Measurements from ENCODE around the gene REV3L.

Gene REV3L

DNA sequence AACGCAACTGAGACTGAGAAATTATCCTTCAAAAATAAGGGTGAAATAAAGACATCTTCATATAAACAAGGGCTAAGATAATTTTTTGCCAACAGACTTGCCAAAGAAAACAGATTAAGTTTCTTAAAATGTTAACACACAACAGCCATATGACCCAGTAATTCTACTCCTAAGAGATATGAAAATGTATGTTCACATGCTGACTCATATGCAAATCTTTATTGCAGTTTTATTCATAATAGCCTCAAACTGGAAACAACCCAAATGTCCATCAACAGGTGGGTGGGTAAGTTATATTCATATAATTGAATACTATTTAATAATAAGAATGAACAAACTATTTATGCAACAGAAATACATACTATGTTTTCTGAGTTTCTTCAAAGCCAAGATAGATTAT is 140.1 kb downstream of the REV3L start:
- Histone ChIP-seq H4K20me1 (ENCODE audit: low read depth, low read length) (no peaks in the 10 kb centered on the region), H3K9me2 (replicated peaks; ENCODE audit: insufficient read depth, low read length) (no peaks in the 10 kb centered on the region), H3K27ac (ENCODE audit: low read depth, low read length) (no peak overlapping the region), H3K36me3 (ENCODE audit: low read length) (peaks cover under 1% of the 10 kb centered on the region), H3K9me3 (ENCODE audit: insufficient read depth, low read length) (no peaks in the 10 kb centered on the region), H3K4me3 (ENCODE audit: insufficient read depth, low read length, poor library complexity, severe bottlenecking) (no peak overlapping the region), H3K9ac (ENCODE audit: low read length) (no peak overlapping the region), H3F3A (ENCODE audit: insufficient read depth) (no peaks in the 10 kb centered on the region), H3K79me2 (ENCODE audit: insufficient read depth, low read length) (no peaks in the 10 kb centered on the region), H3K27me3 (ENCODE audit: low read length) (no peaks in the 10 kb centered on the region), H2AFZ (ENCODE audit: low read depth, low read length, severe bottlenecking) (no peak overlapping the region), H3K4me2 (ENCODE audit: low read depth, low read length, poor library complexity, severe bottlenecking) (no peak overlapping the region)
- TF ChIP-seq, protein P1, sequence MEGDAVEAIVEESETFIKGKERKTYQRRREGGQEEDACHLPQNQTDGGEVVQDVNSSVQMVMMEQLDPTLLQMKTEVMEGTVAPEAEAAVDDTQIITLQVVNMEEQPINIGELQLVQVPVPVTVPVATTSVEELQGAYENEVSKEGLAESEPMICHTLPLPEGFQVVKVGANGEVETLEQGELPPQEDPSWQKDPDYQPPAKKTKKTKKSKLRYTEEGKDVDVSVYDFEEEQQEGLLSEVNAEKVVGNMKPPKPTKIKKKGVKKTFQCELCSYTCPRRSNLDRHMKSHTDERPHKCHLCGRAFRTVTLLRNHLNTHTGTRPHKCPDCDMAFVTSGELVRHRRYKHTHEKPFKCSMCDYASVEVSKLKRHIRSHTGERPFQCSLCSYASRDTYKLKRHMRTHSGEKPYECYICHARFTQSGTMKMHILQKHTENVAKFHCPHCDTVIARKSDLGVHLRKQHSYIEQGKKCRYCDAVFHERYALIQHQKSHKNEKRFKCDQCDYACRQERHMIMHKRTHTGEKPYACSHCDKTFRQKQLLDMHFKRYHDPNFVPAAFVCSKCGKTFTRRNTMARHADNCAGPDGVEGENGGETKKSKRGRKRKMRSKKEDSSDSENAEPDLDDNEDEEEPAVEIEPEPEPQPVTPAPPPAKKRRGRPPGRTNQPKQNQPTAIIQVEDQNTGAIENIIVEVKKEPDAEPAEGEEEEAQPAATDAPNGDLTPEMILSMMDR (IDR thresholded peaks at IDR 0.05; ENCODE audit: insufficient read depth, low read length, poor library complexity, severe bottlenecking): no peak
- no peak for TF ChIP-seq EZH2phosphoT487 (conservative IDR thresholded peaks at IDR 0.05; ENCODE audit: low read length)

GRCh38 chr6:111339294-111339693 is 143.7 kb downstream of the REV3L start:
- Histone ChIP-seq H3F3A (ENCODE audit: insufficient read depth) (no peaks in the 10 kb centered on the region), H3K9me2 (replicated peaks; ENCODE audit: insufficient read depth, low read length) (no peaks in the 10 kb centered on the region), H3K4me3 (ENCODE audit: insufficient read depth, low read length, poor library complexity, severe bottlenecking) (no peak overlapping the region), H3K27ac (ENCODE audit: low read depth, low read length) (no peak overlapping the region), H3K4me2 (ENCODE audit: low read depth, low read length, poor library complexity, severe bottlenecking) (no peak overlapping the region), H3K9me3 (ENCODE audit: insufficient read depth, low read length) (no peaks in the 10 kb centered on the region), H3K79me2 (ENCODE audit: insufficient read depth, low read length) (no peaks in the 10 kb centered on the region), H3K9ac (ENCODE audit: low read length) (no peak overlapping the region), H3K36me3 (ENCODE audit: low read length) (peaks cover 24% of the 10 kb centered on the region), H2AFZ (ENCODE audit: low read depth, low read length, severe bottlenecking) (no peak overlapping the region), H3K27me3 (ENCODE audit: low read length) (no peaks in the 10 kb centered on the region), H4K20me1 (ENCODE audit: low read depth, low read length) (no peaks in the 10 kb centered on the region)
- TF ChIP-seq, protein P1 (IDR thresholded peaks at IDR 0.05; ENCODE audit: insufficient read depth, low read length, poor library complexity, severe bottlenecking): no peak
- no peak for TF ChIP-seq EZH2phosphoT487 (conservative IDR thresholded peaks at IDR 0.05; ENCODE audit: low read length)

- H3K27ac ChIP-seq (ENCODE audit: low read depth, low read length): no peak overlapping the region
- H3K36me3 ChIP-seq (ENCODE audit: low read length): peaks cover 24% of the 10 kb centered on the region
- H3K27me3 ChIP-seq (ENCODE audit: low read length): no peaks in the 10 kb centered on the region
- H3K9ac ChIP-seq (ENCODE audit: low read length): no peak overlapping the region
- no peak overlapping the region for H2AFZ ChIP-seq (ENCODE audit: low read depth, low read length, severe bottlenecking)
- H3K9me3 ChIP-seq (ENCODE audit: insufficient read depth, low read length): no peaks in the 10 kb centered on the region
- H4K20me1 ChIP-seq (ENCODE audit: low read depth, low read length): no peaks in the 10 kb centered on the region
- no peak overlapping the region for H3K4me3 ChIP-seq (ENCODE audit: insufficient read depth, low read length, poor library complexity, severe bottlenecking)
- TF ChIP-seq, protein P1 (IDR thresholded peaks at IDR 0.05; ENCODE audit: insufficient read depth, low read length, poor library complexity, severe bottlenecking): no peak
- TF ChIP-seq EZH2phosphoT487 (conservative IDR thresholded peaks at IDR 0.05; ENCODE audit: low read length): no peak
- no peaks in the 10 kb centered on the region for H3K9me2 ChIP-seq (replicated peaks; ENCODE audit: insufficient read depth, low read length)
- H3K79me2 ChIP-seq (ENCODE audit: insufficient read depth, low read length): no peaks in the 10 kb centered on the region
- no peak overlapping the region for H3K4me2 ChIP-seq (ENCODE audit: low read depth, low read length, poor library complexity, severe bottlenecking)
- no peaks in the 10 kb centered on the region for H3F3A ChIP-seq (ENCODE audit: insufficient read depth)
Measured at GRCh38 chr6:111338843-111339242, 144.2 kb downstream of the REV3L start.

Measured in SU-DHL-6 (cell line).